ENCODE results near the gene ADAMTS8.

The ADAMTS8 gene

DNA sequence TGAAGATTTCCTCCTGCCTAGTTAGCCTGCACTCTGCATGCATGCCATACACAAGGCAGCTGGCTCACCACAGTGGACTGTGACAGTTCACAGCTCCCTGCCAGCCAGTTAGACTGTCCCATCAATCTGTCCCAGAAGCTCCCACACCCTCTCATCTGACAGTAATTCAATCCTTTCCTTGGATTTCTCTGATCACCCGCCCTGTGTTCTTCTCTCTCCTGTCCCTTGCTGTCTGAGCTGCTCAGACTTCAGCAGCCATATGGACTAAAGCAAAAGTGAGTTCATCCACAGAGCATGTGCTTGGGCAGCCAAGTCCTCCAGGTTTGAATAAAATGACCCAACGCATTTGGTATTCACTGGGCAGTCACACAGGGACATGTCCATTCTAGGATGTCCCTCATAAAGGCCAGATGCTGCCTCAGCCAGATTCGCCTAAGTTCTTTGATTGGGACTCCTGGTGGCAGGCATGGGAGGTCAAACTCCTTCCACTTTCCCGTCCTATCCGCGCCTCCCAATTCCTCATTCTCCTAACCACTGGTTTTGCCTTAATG lies 59.2 kb downstream of the ADAMTS8 start:
- H3K4me3 ChIP-seq, result no peak overlapping the region
- intact Hi-C loops (cut with DNase I; ENCODE audit: low total_unique reads), result no loop called here
- TF ChIP-seq, protein P1, sequence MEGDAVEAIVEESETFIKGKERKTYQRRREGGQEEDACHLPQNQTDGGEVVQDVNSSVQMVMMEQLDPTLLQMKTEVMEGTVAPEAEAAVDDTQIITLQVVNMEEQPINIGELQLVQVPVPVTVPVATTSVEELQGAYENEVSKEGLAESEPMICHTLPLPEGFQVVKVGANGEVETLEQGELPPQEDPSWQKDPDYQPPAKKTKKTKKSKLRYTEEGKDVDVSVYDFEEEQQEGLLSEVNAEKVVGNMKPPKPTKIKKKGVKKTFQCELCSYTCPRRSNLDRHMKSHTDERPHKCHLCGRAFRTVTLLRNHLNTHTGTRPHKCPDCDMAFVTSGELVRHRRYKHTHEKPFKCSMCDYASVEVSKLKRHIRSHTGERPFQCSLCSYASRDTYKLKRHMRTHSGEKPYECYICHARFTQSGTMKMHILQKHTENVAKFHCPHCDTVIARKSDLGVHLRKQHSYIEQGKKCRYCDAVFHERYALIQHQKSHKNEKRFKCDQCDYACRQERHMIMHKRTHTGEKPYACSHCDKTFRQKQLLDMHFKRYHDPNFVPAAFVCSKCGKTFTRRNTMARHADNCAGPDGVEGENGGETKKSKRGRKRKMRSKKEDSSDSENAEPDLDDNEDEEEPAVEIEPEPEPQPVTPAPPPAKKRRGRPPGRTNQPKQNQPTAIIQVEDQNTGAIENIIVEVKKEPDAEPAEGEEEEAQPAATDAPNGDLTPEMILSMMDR (IDR thresholded peaks at IDR 0.05), result no peak
- no peaks in the 10 kb centered on the region for H3K27me3 ChIP-seq
- no peaks in the 10 kb centered on the region for H3K9me3 ChIP-seq
- H3K4me1 ChIP-seq, result no peaks in the 10 kb centered on the region
- H3K27ac ChIP-seq, result no peak overlapping the region
- no peaks in the 10 kb centered on the region for H3K36me3 ChIP-seq
- no peak for DNase-seq

DNA sequence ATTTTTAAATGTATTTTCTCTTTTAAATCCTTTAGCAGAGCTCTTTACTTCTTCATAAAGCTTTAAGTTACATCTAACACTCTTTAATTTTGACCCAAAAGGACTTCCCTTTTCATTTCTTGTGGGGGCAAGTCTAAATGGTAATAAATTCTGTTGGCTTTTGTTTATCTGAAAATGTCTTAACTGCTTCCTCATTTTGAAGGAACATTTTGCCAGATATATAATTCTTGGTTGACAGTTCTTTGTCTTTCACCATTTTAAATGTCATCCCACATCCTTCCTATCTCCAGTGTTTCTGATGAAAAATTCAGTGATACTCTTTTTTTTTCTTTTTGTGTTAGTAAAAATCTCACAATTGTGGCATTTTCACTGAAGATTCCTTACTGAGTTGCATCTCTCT lies 69.0 kb downstream of the ADAMTS8 start:
- no peaks in the 10 kb centered on the region for H3K36me3 ChIP-seq
- H3K27ac ChIP-seq, result no peak overlapping the region
- intact Hi-C loops (cut with DNase I; ENCODE audit: low total_unique reads), result no loop called here
- TF ChIP-seq, protein P1 (IDR thresholded peaks at IDR 0.05), result no peak
- peaks cover 0 to 11% (median 5%) of the 10 kb centered on the region in 3 donors for H3K9me3 ChIP-seq
- H3K4me1 ChIP-seq, result no peaks in the 10 kb centered on the region
- no peaks in the 10 kb centered on the region for H3K27me3 ChIP-seq
- H3K4me3 ChIP-seq, result no peak overlapping the region
- DNase-seq, result no peak

DNA sequence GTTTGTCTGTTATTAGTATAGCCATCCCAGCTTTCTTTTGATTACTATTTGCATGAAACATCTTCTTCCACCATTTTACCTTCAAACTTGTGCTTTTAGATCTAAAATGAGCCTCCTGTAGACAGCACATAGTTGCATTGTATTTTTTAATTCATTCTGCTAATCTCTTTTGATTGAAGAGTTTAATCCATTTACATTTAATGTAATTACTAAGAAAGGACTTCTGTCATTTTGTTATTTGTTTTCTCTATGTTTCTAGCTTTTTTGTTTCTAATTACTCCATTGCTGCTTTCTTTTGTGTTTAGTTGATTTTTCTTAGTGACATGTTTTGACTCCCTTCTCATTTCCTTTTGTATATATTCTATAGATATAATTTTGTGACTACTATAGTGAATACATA lies 70.0 kb downstream of the ADAMTS8 start:
- H3K27ac ChIP-seq, result no peak overlapping the region
- H3K4me3 ChIP-seq, result no peak overlapping the region
- DNase-seq, result no peak
- peaks cover 0 to 11% (median 6%) of the 10 kb centered on the region in 3 donors for H3K9me3 ChIP-seq
- H3K36me3 ChIP-seq, result no peaks in the 10 kb centered on the region
- H3K27me3 ChIP-seq, result no peaks in the 10 kb centered on the region
- H3K4me1 ChIP-seq, result no peaks in the 10 kb centered on the region
- TF ChIP-seq, protein P1 (IDR thresholded peaks at IDR 0.05), result no peak
- intact Hi-C loops (cut with DNase I; ENCODE audit: low total_unique reads), result no loop called here
